Gastrocnemius medialis (tissue), 4 donors: ENCODE results near the gene GIMAP8.

Experiments used
- POLR2A ChIP-seq, 2 donors: fragments of 450-650 bp; IDR thresholded peaks; one replicate each; pipeline ENCODE4 v1.6.1; 2017; ENCODE audit warnings: antibody characterized with exemption in 2 of 2, mild to moderate bottlenecking in 2 of 2, moderate library complexity in 2 of 2
- TF ChIP-seq, protein P1 (sequence below), 5 experiments: fragments of 450-650 bp in 3 of 5; fragments of 200-600 bp in 2 of 5; sonication (generic) in 2 of 5; IDR thresholded peaks in 4 of 5; conservative IDR thresholded peaks in 1 of 5; 1 replicate in 4 of 5; 2 replicates in 1 of 5; pipeline ENCODE4 v1.5.1; 2016 to 2019; ENCODE audit warnings: antibody characterized with exemption in 5 of 5, mild to moderate bottlenecking in 3 of 5, moderate library complexity in 3 of 5

DNA sequence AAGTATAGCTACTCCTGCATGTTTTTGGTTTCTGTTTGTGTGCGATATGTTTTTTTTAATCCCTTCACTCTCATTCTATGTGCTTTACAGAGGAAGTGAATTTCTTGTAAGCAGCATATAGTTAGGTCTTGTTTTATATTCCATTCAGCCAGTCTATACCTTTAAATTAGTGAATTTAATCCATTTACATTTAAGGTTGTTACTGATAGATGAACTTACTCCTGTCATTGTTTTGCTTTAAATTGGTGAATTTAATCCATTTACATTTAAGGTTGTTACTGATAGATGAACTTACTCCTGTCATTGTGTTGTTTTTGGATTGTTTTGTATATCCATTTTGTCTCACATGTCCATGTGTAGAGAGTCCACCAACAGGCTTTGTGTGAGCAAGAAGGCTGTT lies 11.1 kb downstream of the GIMAP8 start:
- TF ChIP-seq, protein P1, sequence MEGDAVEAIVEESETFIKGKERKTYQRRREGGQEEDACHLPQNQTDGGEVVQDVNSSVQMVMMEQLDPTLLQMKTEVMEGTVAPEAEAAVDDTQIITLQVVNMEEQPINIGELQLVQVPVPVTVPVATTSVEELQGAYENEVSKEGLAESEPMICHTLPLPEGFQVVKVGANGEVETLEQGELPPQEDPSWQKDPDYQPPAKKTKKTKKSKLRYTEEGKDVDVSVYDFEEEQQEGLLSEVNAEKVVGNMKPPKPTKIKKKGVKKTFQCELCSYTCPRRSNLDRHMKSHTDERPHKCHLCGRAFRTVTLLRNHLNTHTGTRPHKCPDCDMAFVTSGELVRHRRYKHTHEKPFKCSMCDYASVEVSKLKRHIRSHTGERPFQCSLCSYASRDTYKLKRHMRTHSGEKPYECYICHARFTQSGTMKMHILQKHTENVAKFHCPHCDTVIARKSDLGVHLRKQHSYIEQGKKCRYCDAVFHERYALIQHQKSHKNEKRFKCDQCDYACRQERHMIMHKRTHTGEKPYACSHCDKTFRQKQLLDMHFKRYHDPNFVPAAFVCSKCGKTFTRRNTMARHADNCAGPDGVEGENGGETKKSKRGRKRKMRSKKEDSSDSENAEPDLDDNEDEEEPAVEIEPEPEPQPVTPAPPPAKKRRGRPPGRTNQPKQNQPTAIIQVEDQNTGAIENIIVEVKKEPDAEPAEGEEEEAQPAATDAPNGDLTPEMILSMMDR (IDR thresholded peaks at IDR 0.05 in 4 of 5, conservative IDR thresholded peaks at IDR 0.05 in 1 of 5) = no peak
- no peak for TF ChIP-seq POLR2A (IDR thresholded peaks at IDR 0.05)
